Panc1 (cell line): ENCODE results near the gene PTPRJ.

Experiments used
- POLR2AphosphoS5 ChIP-seq: IDR thresholded peaks from 2 replicates; pipeline ENCODE4 v1.6.1; 2012; ENCODE audit warnings: mild to moderate bottlenecking, low read depth, low read length, moderate library complexity
- SIN3A ChIP-seq: IDR thresholded peaks from 2 replicates; pipeline ENCODE4 v1.6.1; 2012; ENCODE audit warnings: low read depth, mild to moderate bottlenecking, low read length, moderate library complexity, borderline replicate concordance; ENCODE audit not compliant: insufficient read depth
- TCF7L2 ChIP-seq: IDR thresholded peaks from 2 replicates; pipeline ENCODE4 v1.6.1; 2011; ENCODE audit warnings: mild to moderate bottlenecking, low read depth, low read length, inconsistent platforms
- TF ChIP-seq, protein P1 (sequence below): fragments of 450-650 bp; IDR thresholded peaks from 2 replicates; pipeline ENCODE4 v1.5.1; 2017; ENCODE audit warnings: mild to moderate bottlenecking
- TF ChIP-seq, protein P2 (sequence below), 2 experiments: IDR thresholded peaks; 2 replicates each; pipeline ENCODE4 v1.6.1; 2011 to 2012; ENCODE audit warnings: low read depth in 2 of 2, control low read depth in 1 of 2, low read length in 1 of 2, mild to moderate bottlenecking in 1 of 2, moderate library complexity in 1 of 2; ENCODE audit not compliant: insufficient read depth in 1 of 2

DNA sequence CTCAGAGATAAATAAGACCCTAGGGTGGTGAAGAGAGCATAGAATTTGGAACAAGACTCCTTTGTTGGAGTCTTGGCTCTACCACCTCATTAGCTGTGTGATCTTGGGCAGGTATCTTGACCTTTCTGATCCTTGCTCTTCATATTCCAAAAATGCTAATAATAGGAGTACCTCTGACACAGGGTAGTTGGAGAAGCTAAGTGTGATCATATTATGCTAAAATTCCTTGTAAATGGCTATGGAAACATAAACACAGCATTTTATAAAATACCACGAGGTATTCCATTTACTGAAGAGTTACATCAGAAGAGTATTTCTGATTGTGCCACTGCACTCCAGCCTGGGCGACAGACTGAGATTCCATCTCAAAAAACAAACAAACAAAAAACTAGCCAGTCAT is 9.4 kb downstream of the PTPRJ start:
- TF ChIP-seq, protein P1, sequence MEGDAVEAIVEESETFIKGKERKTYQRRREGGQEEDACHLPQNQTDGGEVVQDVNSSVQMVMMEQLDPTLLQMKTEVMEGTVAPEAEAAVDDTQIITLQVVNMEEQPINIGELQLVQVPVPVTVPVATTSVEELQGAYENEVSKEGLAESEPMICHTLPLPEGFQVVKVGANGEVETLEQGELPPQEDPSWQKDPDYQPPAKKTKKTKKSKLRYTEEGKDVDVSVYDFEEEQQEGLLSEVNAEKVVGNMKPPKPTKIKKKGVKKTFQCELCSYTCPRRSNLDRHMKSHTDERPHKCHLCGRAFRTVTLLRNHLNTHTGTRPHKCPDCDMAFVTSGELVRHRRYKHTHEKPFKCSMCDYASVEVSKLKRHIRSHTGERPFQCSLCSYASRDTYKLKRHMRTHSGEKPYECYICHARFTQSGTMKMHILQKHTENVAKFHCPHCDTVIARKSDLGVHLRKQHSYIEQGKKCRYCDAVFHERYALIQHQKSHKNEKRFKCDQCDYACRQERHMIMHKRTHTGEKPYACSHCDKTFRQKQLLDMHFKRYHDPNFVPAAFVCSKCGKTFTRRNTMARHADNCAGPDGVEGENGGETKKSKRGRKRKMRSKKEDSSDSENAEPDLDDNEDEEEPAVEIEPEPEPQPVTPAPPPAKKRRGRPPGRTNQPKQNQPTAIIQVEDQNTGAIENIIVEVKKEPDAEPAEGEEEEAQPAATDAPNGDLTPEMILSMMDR, result no peak
- TF ChIP-seq SIN3A, result no peak
- TF ChIP-seq POLR2AphosphoS5, result no peak
- TF ChIP-seq TCF7L2, result no peak
- TF ChIP-seq, protein P2, sequence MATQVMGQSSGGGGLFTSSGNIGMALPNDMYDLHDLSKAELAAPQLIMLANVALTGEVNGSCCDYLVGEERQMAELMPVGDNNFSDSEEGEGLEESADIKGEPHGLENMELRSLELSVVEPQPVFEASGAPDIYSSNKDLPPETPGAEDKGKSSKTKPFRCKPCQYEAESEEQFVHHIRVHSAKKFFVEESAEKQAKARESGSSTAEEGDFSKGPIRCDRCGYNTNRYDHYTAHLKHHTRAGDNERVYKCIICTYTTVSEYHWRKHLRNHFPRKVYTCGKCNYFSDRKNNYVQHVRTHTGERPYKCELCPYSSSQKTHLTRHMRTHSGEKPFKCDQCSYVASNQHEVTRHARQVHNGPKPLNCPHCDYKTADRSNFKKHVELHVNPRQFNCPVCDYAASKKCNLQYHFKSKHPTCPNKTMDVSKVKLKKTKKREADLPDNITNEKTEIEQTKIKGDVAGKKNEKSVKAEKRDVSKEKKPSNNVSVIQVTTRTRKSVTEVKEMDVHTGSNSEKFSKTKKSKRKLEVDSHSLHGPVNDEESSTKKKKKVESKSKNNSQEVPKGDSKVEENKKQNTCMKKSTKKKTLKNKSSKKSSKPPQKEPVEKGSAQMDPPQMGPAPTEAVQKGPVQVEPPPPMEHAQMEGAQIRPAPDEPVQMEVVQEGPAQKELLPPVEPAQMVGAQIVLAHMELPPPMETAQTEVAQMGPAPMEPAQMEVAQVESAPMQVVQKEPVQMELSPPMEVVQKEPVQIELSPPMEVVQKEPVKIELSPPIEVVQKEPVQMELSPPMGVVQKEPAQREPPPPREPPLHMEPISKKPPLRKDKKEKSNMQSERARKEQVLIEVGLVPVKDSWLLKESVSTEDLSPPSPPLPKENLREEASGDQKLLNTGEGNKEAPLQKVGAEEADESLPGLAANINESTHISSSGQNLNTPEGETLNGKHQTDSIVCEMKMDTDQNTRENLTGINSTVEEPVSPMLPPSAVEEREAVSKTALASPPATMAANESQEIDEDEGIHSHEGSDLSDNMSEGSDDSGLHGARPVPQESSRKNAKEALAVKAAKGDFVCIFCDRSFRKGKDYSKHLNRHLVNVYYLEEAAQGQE (IDR thresholded peaks at IDR 0.05; ENCODE audit: insufficient read depth in 1 of 2, low read depth in 2 of 2, low read length in 1 of 2), result no peak
